Brain microvascular endothelial cell (primary cell): ENCODE data around the gene TNFRSF25.
"Not testable (repeated sequence)": the region's sequence is repeated elsewhere in the genome, so short reads cannot be mapped to it uniquely, and the experiment has no call there.

Source experiments
- DNase-seq: peaks from one replicate; pipeline ENCODE4 v3.0.0-alpha.2; 2020
- H3K27ac ChIP-seq: fragments of 250-450 bp; sonication (Bioruptor Pico); 2 replicates; pipeline ENCODE4 v1.5.1; 2020; ENCODE audit warnings: mild to moderate bottlenecking, moderate library complexity
- H3K27me3 ChIP-seq: fragments of 250-450 bp; sonication (Bioruptor Pico); replicated peaks from 2 replicates; pipeline ENCODE4 v1.5.1; 2020; ENCODE audit warnings: mild to moderate bottlenecking
- H3K36me3 ChIP-seq: fragments of 250-450 bp; sonication (Bioruptor Pico); replicated peaks from 2 replicates; pipeline ENCODE4 v1.5.1; 2020; ENCODE audit warnings: mild to moderate bottlenecking
- H3K4me3 ChIP-seq: 2 replicates; pipeline ENCODE4 v1.5.1; 2011; ENCODE audit warnings: low read depth, mild to moderate bottlenecking, control low read depth, low read length, moderate library complexity
- in situ Hi-C: cut with HindIII; loops from 2 replicates; pipeline ENCODE4 v1.10.0; 2017; ENCODE audit warnings: low sequenced_read_pairs, low pct_ligation_motif_present
- TF ChIP-seq, protein P1 (sequence below): IDR thresholded peaks from 2 replicates; pipeline ENCODE4 v1.5.1; 2011; ENCODE audit warnings: low read depth, mild to moderate bottlenecking, moderate library complexity, low read length, control low read depth, inconsistent platforms; ENCODE audit errors: missing control alignments

TNFRSF25 gene

DNA sequence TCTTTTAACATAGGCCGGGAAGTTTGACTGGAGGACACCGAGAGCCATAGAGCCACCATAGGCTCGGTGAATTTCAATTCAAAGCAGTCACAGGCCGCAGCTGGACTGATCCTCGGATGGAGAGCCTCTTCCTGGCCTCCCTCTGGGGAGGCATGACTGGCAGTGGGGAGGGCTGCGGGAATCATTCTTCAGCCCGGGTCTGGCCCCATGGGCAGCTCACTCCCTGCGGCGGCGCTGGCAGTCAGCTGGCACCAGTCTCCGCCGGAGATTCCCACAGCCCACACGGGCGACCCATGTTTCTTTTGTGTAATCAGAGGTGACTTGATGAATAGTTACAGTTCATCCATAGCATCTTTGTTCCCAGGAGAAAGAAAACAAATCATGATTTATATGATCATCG, 30.8 kb downstream of the TNFRSF25 start:
- DNase-seq: no peak
- Histone ChIP-seq H3K4me3 (no peak overlapping the region), H3K27ac (no peak overlapping the region), H3K36me3 (no peaks in the 10 kb centered on the region), H3K27me3 (peaks cover 11% of the 10 kb centered on the region)
- TF ChIP-seq, protein P1, sequence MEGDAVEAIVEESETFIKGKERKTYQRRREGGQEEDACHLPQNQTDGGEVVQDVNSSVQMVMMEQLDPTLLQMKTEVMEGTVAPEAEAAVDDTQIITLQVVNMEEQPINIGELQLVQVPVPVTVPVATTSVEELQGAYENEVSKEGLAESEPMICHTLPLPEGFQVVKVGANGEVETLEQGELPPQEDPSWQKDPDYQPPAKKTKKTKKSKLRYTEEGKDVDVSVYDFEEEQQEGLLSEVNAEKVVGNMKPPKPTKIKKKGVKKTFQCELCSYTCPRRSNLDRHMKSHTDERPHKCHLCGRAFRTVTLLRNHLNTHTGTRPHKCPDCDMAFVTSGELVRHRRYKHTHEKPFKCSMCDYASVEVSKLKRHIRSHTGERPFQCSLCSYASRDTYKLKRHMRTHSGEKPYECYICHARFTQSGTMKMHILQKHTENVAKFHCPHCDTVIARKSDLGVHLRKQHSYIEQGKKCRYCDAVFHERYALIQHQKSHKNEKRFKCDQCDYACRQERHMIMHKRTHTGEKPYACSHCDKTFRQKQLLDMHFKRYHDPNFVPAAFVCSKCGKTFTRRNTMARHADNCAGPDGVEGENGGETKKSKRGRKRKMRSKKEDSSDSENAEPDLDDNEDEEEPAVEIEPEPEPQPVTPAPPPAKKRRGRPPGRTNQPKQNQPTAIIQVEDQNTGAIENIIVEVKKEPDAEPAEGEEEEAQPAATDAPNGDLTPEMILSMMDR: no peak
- in situ Hi-C loops: no loop called here

DNA sequence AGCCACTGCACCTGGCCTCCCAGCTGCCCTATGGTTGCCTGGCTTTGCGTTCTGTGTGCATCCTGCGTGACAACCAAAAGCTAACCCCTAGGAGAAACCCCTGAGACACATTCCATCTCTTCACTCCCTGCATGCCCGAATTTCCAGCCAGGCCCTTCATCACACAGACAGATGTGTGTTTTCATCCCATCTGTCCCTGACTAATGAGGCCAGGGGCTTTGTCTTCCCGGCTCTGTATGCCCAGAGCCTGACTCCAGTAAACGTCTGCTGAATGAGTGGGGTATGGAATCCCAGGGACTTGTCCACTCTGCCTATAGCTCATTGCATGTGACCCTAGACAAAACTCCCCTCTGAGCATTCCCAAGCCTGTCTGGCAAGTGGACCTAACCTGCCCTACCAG, 31.8 kb downstream of the TNFRSF25 start:
- in situ Hi-C loops: no loop called here

DNA sequence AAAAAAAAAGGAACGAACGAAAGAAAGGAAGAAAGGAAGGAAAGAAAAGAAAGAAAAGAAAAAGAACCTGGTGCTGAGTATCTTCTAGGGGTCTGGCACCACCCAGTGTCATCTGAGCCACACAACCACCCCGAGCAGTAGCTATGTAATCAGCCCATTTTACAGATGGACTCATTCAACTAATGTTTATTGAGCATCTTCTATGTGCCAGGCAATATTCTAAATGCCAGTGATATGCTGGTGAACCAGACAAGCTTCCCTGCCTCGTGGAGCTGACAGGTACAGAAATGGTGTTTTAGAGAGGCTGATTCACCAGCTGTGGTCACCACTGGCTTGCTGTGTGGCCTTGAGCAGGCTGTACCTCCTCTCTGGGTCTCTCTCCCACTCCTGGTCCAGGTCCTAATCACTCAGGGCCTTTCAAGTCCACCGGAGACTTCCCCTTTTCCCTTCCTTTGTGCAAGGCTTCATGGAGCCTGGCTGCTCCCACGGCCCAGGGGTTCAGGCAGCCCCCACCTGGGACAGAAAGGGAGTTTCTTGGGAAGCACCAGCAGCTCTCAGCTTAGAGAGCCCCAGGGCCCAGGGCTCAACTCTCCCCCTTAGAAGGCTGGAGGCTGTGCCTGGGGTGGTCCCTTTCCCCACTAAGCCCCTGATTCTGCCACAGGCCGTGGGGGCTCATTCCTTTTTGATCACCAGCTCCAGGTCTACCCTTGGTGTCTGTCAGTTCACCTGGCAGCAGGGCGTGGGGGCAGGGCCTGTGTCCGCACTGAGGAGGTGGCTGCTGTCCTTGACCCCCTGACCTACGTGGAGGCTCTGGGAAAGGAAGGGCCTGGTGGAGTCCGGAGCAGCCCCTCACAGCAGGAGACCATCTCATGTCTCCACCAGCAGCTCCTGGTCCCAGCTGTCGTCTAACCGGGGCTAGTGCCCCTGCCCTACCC, 34.1 kb downstream of the TNFRSF25 start:
- H3K4me3 ChIP-seq, H3K36me3 ChIP-seq, DNase-seq, in situ Hi-C loops, H3K27ac ChIP-seq: not testable (repeated sequence)
- H3K27me3 ChIP-seq: peaks cover 10% of the 10 kb centered on the region

More for the DNA sequence above, 31.8 kb downstream of the TNFRSF25 start:
- TF ChIP-seq, protein P1: no peak
- peaks cover 16% of the 10 kb centered on the region for H3K27me3 ChIP-seq
- no peak overlapping the region for H3K4me3 ChIP-seq
- no peak for DNase-seq
- H3K27ac ChIP-seq: no peak overlapping the region
- no peaks in the 10 kb centered on the region for H3K36me3 ChIP-seq

DNA sequence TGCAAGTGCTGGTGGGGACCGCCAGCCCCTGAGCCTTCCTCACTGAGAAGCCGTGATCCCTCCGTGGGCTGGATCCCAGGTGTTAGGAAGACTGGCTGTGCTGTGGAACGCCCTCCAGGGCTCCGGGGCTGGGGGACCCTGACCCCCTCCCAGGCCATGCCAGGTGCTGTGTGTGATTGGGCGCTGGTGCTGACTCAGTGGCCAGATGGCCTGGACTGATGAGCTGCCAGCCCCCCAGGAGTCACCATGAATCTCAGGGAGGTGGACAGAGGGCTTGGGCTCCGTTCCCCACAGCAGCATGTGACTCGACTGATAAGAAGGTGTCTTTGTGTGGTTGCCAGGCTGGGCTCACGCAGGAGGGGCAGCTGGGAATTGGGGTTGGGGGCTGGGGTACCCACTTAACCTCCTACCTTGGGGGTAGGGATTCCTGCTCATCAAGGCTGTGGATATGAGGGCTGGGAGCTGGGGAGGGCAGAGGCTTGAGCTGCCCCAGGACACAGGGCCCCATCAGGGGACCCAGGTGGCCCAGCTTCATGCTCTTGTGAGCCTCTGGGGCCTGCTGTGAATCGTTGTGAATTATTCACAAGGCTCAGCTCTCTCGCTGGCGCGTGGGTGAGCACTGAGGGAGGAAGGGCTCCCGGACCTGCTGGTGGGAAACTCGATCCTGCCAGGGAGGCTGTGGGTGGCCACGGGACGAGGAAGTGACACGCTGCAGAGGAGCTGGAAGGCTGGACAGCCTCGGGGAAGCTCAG, 36.1 kb downstream of the TNFRSF25 start:
- H3K36me3 ChIP-seq, H3K4me3 ChIP-seq, in situ Hi-C loops, DNase-seq, H3K27ac ChIP-seq: not testable (repeated sequence)
- H3K27me3 ChIP-seq: peaks cover 22% of the 10 kb centered on the region

DNA sequence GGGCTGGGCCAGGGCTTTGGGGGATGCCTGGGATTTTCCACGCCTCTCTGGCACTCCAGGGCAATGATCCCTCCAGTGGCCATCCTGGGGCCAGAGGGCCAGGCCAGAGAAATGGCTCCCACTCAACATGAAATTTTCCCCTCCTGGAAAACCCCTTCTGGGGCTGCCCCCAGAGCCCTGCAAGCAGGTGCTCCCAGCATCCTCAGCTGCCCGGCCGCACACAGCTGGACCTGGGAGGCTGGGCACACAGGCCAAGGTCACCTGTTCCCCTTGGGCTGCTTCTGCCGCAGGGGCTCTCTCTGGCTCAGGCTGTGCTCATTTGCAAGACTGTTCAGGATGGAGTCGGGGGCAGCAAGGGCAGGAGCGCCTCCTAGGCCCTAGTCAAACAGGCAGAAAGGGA, 37.5 kb downstream of the TNFRSF25 start:
- DNase-seq, H3K36me3 ChIP-seq, H3K27ac ChIP-seq, in situ Hi-C loops, H3K4me3 ChIP-seq: not testable (repeated sequence)
- peaks cover 34% of the 10 kb centered on the region for H3K27me3 ChIP-seq

DNA sequence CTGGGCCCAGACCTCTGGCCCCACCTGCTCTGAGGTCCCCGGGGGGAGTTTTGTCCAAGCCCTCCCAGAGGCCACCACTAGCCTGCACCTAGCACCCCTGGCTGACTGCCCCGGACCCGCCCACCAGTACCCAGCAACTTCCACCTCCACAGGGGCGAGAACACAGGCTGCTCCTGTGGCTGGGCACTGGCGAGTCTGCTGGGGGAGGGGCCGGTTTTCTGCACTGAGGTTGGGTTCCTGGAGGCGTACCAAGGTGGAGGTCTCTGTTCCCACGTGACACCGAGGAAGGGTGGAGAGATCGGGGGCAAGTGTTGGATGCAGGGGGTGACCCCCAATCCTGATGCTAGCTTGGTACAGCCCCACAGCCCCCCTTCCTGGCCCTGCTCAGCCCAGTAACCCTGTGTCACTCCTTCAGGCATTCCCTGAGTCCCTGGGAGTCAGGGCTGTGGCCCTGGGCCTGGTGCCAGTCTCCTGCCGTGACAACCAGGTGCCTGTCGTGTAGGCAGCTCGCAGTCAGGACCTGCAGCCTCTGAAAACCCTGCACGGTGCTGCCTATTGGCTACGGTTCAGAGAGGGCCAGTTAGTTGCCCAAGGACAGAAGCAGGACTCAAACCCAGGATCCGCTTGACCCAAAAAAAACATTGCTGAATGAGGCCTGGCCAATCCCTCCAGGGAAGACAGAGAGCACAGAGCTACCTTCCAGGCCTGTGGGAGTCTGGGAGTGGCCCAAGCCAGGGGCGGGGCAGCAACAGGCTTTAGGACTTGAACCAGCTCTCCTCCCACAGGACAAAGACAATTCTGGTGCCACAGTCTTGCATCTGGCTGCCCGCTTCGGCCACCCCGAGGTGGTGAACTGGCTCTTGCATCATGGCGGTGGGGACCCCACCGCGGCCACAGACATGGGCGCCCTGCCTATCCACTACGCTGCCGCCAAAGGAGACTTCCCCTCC, 38.3 kb downstream of the TNFRSF25 start:
- in situ Hi-C loops: no loop called here
- no peak for DNase-seq
- peaks cover 37% of the 10 kb centered on the region for H3K27me3 ChIP-seq
- TF ChIP-seq, protein P1: no peak
- no peaks in the 10 kb centered on the region for H3K36me3 ChIP-seq
- H3K4me3 ChIP-seq: no peak overlapping the region
- H3K27ac ChIP-seq: no peak overlapping the region
